HepG2 (cell line): ENCODE results near the gene LLGL2. TPM values are rescaled to one million over a fixed set of nuclear protein-coding genes. Genes with fewer than 3 reads are reported as not detected.
A peak's percentile ranks its signal among the peaks of the same experiment; 100 is the strongest.

Experiments
- ATM ChIP-seq: fragments of 450-650 bp; IDR thresholded peaks from 2 replicates; pipeline ENCODE4 v1.7.1; 2017; ENCODE audit warnings: mild to moderate bottlenecking, borderline replicate concordance
- GFI1 ChIP-seq: sonication (generic); formaldehyde crosslinking; IDR thresholded peaks from 2 replicates; pipeline ENCODE4 v1.5.0; 2020; ENCODE audit warnings: missing genetic modification reagents, mild to moderate bottlenecking, borderline replicate concordance
- GLI4 ChIP-seq: sonication (generic); formaldehyde crosslinking; IDR thresholded peaks from 2 replicates; pipeline ENCODE4 v1.5.1; 2020; ENCODE audit warnings: missing genetic modification reagents, mild to moderate bottlenecking, moderate library complexity, borderline replicate concordance
- HNF4G ChIP-seq, 2 experiments: sonication (generic) in 1 of 2; formaldehyde crosslinking in 1 of 2; IDR thresholded peaks; 2 replicates each; pipeline versions ENCODE4 v1.4.0 to v1.6.1; 2011 to 2020; ENCODE audit warnings: borderline replicate concordance in 2 of 2, low read depth in 2 of 2, mild to moderate bottlenecking in 2 of 2, low read length in 1 of 2, missing genetic modification reagents in 1 of 2, moderate library complexity in 1 of 2
- SOX13 ChIP-seq, 3 experiments: fragments of 450-650 bp in 1 of 3; sonication (generic) in 1 of 3; formaldehyde crosslinking in 1 of 3; IDR thresholded peaks in 2 of 3; conservative IDR thresholded peaks in 1 of 3; 2 replicates each; pipeline versions ENCODE4 v1.5.0 to v1.6.1; 2016 to 2020; ENCODE audit warnings: antibody characterized with exemption in 1 of 3, mild to moderate bottlenecking in 1 of 3, missing compliant biosample characterization in 1 of 3, missing genetic modification reagents in 1 of 3, moderate library complexity in 1 of 3
- SOX6 ChIP-seq, 2 experiments: fragments of 450-650 bp in 1 of 2; sonication (generic) in 1 of 2; formaldehyde crosslinking in 1 of 2; IDR thresholded peaks; 2 replicates each; pipeline versions ENCODE4 v1.4.0 to v1.6.1; 2017 to 2020; ENCODE audit warnings: antibody characterized with exemption in 1 of 2, mild to moderate bottlenecking in 1 of 2, missing genetic modification reagents in 1 of 2
- ZC3H13 ChIP-seq: sonication (generic); formaldehyde crosslinking; IDR thresholded peaks from 2 replicates; pipeline ENCODE4 v1.8.1; 2023; ENCODE audit warnings: mild to moderate bottlenecking, missing genetic modification reagents, moderate library complexity
- ZFP36L1 ChIP-seq: sonication (generic); formaldehyde crosslinking; IDR thresholded peaks from 2 replicates; pipeline ENCODE4 v1.8.0; 2022; ENCODE audit warnings: mild to moderate bottlenecking, missing genetic modification reagents, moderate library complexity
- ZNF251 ChIP-seq: sonication (generic); formaldehyde crosslinking; IDR thresholded peaks from 2 replicates; pipeline ENCODE4 v1.9.0; 2021; ENCODE audit warnings: mild to moderate bottlenecking, missing genetic modification reagents
- ZNF446 ChIP-seq: sonication (generic); formaldehyde crosslinking; IDR thresholded peaks from 2 replicates; pipeline ENCODE4 v1.5.0; 2020; ENCODE audit warnings: mild to moderate bottlenecking, missing genetic modification reagents
- ZNF672 ChIP-seq: sonication (generic); formaldehyde crosslinking; IDR thresholded peaks from 2 replicates; pipeline ENCODE4 v1.8.1; 2022; ENCODE audit warnings: missing genetic modification reagents
- ZNF674 ChIP-seq: sonication (generic); formaldehyde crosslinking; IDR thresholded peaks from 2 replicates; pipeline ENCODE4 v1.5.0; 2020; ENCODE audit warnings: low read depth, mild to moderate bottlenecking, missing genetic modification reagents
- polyA plus RNA-seq, 8 experiments: library from polyadenylated mRNA; depleted of rRNA in 3 of 8; stranded (reverse) in 7 of 8; unstranded in 1 of 8; fragments of >200 nt; fragmentation: Illumina TruSeq in 4 of 8; extraction: Trizol in 4 of 8; gene quantifications; 2 replicates each; pipeline versions ENCODE4 v1.2.1 to v1.2.3, GENCODE V29; 2011 to 2016; ENCODE audit warnings: low read depth in 4 of 8, missing spikeins in 1 of 8, mixed read lengths in 1 of 8; ENCODE audit not compliant: insufficient read depth in 1 of 8
- total RNA-seq, 5 experiments: library from RNA; depleted of rRNA; stranded (reverse); fragments of >200 nt; fragmentation: Illumina TruSeq; extraction: Trizol; gene quantifications; 2 replicates each; pipeline ENCODE4 v1.2.3, GENCODE V29; 2016; ENCODE audit warnings: low read depth in 1 of 5
- TF ChIP-seq, protein P1 (sequence below): sonication (generic); formaldehyde crosslinking; IDR thresholded peaks from 2 replicates; pipeline ENCODE4 v1.4.0; 2020; ENCODE audit warnings: missing genetic modification reagents
- TF ChIP-seq, protein P2 (sequence below), 2 experiments: sonication (generic) in 1 of 2; formaldehyde crosslinking in 1 of 2; IDR thresholded peaks; 2 replicates each; pipeline versions ENCODE4 v1.5.1 to v1.6.1; 2011 to 2020; ENCODE audit warnings: borderline replicate concordance in 1 of 2, low read depth in 1 of 2, low read length in 1 of 2, mild to moderate bottlenecking in 1 of 2, missing genetic modification reagents in 1 of 2, moderate library complexity in 1 of 2
- TF ChIP-seq, protein P3 (sequence below): sonication (generic); formaldehyde crosslinking; IDR thresholded peaks from 2 replicates; pipeline ENCODE4 v1.4.0; 2020; ENCODE audit warnings: missing genetic modification reagents
- TF ChIP-seq, protein P4 (sequence below): sonication (generic); formaldehyde crosslinking; IDR thresholded peaks from 2 replicates; pipeline ENCODE4 v1.4.0; 2020; ENCODE audit warnings: mild to moderate bottlenecking, missing genetic modification reagents

LLGL2 gene
- total and polyA plus RNA-seq, 2 of the 13 experiments (the other 11 are each of a cell fraction or from before 2014, with no cell fraction given) = 83.0 to 86.7 TPM

DNA sequence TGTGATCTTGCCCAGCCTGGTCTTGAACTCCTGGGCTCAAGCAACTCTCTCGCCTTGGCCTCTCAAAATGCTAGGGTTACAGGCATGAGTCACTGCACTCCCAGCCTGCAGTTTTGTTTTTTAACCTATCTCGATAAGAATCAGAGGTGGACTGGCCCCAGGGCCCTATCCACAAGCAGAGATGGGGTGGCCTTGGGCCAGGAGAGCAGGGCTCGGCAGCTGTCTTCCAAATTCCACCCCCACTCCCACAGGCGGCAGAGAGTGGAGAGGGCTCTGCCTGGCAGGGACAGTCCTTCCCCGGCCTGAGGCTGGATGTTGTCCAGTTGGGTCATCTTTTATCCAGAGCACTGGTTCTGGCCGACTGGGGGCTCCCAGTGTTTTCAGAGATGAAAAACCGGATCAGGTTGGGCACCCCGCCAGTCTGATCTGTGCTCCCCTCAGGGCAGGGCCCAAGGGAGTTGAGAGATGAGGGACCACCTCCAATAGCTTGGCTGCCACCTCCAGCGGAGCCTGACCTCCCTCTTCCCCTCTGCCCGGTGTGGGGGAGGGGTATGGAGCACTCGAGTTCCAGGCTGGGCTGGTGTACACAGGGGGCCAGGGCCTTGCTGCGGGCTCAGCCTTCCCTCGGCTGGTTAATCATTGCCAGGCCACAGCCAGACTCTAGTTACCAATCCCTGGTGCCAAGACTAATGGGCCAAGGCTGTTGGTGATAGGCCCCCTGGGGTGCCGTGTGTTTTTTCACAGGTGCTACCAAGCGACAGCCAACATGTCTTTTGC lies 31.8 kb downstream of the LLGL2 start (continued):
- TF ChIP-seq, protein P1, sequence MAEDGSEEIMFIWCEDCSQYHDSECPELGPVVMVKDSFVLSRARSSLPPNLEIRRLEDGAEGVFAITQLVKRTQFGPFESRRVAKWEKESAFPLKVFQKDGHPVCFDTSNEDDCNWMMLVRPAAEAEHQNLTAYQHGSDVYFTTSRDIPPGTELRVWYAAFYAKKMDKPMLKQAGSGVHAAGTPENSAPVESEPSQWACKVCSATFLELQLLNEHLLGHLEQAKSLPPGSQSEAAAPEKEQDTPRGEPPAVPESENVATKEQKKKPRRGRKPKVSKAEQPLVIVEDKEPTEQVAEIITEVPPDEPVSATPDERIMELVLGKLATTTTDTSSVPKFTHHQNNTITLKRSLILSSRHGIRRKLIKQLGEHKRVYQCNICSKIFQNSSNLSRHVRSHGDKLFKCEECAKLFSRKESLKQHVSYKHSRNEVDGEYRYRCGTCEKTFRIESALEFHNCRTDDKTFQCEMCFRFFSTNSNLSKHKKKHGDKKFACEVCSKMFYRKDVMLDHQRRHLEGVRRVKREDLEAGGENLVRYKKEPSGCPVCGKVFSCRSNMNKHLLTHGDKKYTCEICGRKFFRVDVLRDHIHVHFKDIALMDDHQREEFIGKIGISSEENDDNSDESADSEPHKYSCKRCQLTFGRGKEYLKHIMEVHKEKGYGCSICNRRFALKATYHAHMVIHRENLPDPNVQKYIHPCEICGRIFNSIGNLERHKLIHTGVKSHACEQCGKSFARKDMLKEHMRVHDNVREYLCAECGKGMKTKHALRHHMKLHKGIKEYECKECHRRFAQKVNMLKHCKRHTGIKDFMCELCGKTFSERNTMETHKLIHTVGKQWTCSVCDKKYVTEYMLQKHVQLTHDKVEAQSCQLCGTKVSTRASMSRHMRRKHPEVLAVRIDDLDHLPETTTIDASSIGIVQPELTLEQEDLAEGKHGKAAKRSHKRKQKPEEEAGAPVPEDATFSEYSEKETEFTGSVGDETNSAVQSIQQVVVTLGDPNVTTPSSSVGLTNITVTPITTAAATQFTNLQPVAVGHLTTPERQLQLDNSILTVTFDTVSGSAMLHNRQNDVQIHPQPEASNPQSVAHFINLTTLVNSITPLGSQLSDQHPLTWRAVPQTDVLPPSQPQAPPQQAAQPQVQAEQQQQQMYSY (CRISPR knock-in tag) = no peak; the same call in 1 of the 2 replicates
- no peak for TF ChIP-seq ZC3H13 (CRISPR knock-in tag)
- TF ChIP-seq, protein P2, sequence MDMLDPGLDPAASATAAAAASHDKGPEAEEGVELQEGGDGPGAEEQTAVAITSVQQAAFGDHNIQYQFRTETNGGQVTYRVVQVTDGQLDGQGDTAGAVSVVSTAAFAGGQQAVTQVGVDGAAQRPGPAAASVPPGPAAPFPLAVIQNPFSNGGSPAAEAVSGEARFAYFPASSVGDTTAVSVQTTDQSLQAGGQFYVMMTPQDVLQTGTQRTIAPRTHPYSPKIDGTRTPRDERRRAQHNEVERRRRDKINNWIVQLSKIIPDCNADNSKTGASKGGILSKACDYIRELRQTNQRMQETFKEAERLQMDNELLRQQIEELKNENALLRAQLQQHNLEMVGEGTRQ (IDR thresholded peaks at IDR 0.05; ENCODE audit: low read depth, low read length) = no peak
- TF ChIP-seq, protein P2 (CRISPR knock-in tag; IDR thresholded peaks at IDR 0.05; ENCODE audit: borderline replicate concordance) = no peak
- TF ChIP-seq ATM = no peak
- no peak for TF ChIP-seq ZNF446 (CRISPR knock-in tag)
- TF ChIP-seq HNF4G (IDR thresholded peaks at IDR 0.05; ENCODE audit: borderline replicate concordance, low read depth, low read length) = 0 out of 2 replicates have a peak, but pooled peaks have one; percentile 25
- TF ChIP-seq HNF4G (CRISPR knock-in tag; IDR thresholded peaks at IDR 0.05; ENCODE audit: borderline replicate concordance, low read depth) = 0 out of 2 replicates have a peak, but pooled peaks have one; percentile 71
- 0 out of 2 replicates have a peak, but pooled peaks have one; percentile 2 for TF ChIP-seq ZNF251
- TF ChIP-seq GFI1 (CRISPR knock-in tag) = peak; percentile 77; the same call in 1 of the 2 replicates
- TF ChIP-seq ZNF674 (CRISPR knock-in tag) = no peak
- TF ChIP-seq, protein P3, sequence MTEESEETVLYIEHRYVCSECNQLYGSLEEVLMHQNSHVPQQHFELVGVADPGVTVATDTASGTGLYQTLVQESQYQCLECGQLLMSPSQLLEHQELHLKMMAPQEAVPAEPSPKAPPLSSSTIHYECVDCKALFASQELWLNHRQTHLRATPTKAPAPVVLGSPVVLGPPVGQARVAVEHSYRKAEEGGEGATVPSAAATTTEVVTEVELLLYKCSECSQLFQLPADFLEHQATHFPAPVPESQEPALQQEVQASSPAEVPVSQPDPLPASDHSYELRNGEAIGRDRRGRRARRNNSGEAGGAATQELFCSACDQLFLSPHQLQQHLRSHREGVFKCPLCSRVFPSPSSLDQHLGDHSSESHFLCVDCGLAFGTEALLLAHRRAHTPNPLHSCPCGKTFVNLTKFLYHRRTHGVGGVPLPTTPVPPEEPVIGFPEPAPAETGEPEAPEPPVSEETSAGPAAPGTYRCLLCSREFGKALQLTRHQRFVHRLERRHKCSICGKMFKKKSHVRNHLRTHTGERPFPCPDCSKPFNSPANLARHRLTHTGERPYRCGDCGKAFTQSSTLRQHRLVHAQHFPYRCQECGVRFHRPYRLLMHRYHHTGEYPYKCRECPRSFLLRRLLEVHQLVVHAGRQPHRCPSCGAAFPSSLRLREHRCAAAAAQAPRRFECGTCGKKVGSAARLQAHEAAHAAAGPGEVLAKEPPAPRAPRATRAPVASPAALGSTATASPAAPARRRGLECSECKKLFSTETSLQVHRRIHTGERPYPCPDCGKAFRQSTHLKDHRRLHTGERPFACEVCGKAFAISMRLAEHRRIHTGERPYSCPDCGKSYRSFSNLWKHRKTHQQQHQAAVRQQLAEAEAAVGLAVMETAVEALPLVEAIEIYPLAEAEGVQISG (CRISPR knock-in tag) = peak; percentile 94
- peak; percentile 57; the same call in 1 of the 2 replicates for TF ChIP-seq SOX13 (IDR thresholded peaks at IDR 0.05)
- TF ChIP-seq SOX13 (CRISPR knock-in tag; conservative IDR thresholded peaks at IDR 0.05 in 1 of 2, IDR thresholded peaks at IDR 0.05 in 1 of 2) = peak in 1 of 2 experiments; percentile 77; a peak in 2 of 4 replicates
- TF ChIP-seq ZNF672 = no peak
- TF ChIP-seq GLI4 = peak; percentile 88; the same call in 1 of the 2 replicates
- TF ChIP-seq, protein P4, sequence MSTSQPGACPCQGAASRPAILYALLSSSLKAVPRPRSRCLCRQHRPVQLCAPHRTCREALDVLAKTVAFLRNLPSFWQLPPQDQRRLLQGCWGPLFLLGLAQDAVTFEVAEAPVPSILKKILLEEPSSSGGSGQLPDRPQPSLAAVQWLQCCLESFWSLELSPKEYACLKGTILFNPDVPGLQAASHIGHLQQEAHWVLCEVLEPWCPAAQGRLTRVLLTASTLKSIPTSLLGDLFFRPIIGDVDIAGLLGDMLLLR (CRISPR knock-in tag) = peak; percentile 91
- TF ChIP-seq ZFP36L1 (CRISPR knock-in tag) = peak; percentile 96; the same call in 1 of the 2 replicates
- no peak for TF ChIP-seq SOX6 (IDR thresholded peaks at IDR 0.05)
- peak; percentile 89 for TF ChIP-seq SOX6 (CRISPR knock-in tag; IDR thresholded peaks at IDR 0.05)
